BLaER1 (cell line): Measurements from ENCODE around the gene ITPRIPL1.
"Not testable (repeated sequence)": the region's sequence is repeated elsewhere in the genome, so short reads cannot be mapped to it uniquely, and the experiment has no call there.

Experiments used
- H3K27ac ChIP-seq: shearing (Covaris generic); formaldehyde crosslinking; 2 replicates; pipeline ENCODE4 v1.8.1; 2022
- H3K27me3 ChIP-seq: shearing (Covaris generic); formaldehyde crosslinking; 2 replicates; pipeline ENCODE4 v1.8.1; 2022
- H3K36me3 ChIP-seq: shearing (Covaris generic); formaldehyde crosslinking; 2 replicates; pipeline ENCODE4 v1.8.1; 2022
- H3K4me1 ChIP-seq: shearing (Covaris generic); formaldehyde crosslinking; 2 replicates; pipeline ENCODE4 v1.8.1; 2022
- H3K4me2 ChIP-seq: shearing (Covaris generic); formaldehyde crosslinking; 2 replicates; pipeline ENCODE4 v1.8.1; 2022
- H3K4me3 ChIP-seq: shearing (Covaris generic); formaldehyde crosslinking; 2 replicates; pipeline ENCODE4 v1.8.1; 2022
- H3K9ac ChIP-seq: shearing (Covaris generic); formaldehyde crosslinking; 2 replicates; pipeline ENCODE4 v1.8.1; 2022
- H3K9me3 ChIP-seq: shearing (Covaris generic); formaldehyde crosslinking; 2 replicates; pipeline ENCODE4 v1.8.1; 2022
- H4K20me1 ChIP-seq: shearing (Covaris generic); formaldehyde crosslinking; 2 replicates; pipeline ENCODE4 v1.8.1; 2022
- Cebpa-rat ChIP-seq: shearing (Covaris generic); IDR thresholded peaks from 2 replicates; pipeline ENCODE4 v1.8.1; 2022

The ITPRIPL1 gene, protein sequence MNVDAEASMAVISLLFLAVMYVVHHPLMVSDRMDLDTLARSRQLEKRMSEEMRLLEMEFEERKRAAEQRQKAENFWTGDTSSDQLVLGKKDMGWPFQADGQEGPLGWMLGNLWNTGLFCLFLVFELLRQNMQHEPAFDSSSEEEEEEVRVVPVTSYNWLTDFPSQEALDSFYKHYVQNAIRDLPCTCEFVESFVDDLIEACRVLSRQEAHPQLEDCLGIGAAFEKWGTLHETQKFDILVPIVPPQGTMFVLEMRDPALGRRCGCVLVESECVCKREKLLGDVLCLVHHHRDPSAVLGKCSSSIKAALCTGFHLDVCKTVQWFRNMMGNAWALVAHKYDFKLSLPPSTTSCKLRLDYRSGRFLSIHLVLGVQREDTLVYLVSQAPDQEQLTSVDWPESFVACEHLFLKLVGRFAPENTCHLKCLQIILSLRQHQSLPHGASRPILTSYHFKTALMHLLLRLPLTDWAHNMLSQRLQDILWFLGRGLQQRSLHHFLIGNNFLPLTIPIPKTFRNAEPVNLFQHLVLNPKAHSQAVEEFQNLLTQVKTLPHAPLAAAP

DNA sequence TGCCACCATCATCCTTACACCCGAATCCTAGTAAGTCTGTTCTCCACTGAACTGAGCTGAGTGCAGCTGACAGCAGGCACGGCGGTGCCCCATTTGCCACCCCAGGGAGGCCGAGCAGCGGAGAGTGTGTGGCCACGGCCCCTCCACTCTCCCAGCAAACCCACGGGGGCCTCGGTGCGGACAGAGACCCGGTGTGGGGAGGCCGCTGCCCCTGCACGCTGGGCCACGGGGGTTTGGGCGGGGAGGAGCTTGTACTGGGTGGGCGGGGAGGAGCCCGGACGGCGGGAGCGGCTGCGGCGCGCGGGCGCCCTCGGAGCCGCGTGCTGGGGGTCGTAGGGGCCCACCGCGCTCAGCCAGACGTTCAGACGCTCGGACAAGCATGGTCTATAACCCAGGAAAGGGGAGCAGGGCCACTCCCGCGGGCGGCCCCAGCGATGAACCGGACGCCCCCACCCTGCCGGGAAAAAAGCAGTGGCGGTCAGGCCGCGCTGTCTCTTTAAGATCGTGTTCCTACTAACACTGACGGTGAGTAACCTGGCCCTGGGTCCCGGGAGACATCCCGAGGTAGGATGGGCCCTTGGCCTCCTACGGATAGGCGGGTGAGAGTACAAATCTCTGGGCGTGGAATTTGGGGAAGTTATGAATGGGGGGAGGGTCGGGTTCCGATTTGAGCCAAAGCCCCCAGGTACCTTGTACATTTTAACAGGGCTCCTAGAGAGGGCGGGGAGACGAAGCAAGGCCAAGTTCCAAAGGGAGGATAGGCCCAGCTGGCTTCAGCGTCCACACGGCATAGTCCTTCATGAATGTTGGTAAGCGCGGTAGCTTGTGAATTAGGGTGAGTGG lies at the start of gene ITPRIPL1:
ITPRIPL1 (plus strand) TSS at position 277 of the 843 bp plus-strand sequence; CDS start at position 800, 523 bp downstream.
- Histone ChIP-seq H3K9me3 (no peaks in the 10 kb centered on the region), H3K4me1 (peaks cover 69% of the 10 kb centered on the region), H3K27me3 (no peaks in the 10 kb centered on the region), H3K27ac (peak within 1 kb of the TSS; percentile 89), H3K36me3 (peaks cover 33% of the 10 kb centered on the region), H3K4me2 (peak within 1 kb of the TSS; percentile 89), H3K4me3 (peak within 1 kb of the TSS; percentile 88), H4K20me1 (peaks cover 26% of the 10 kb centered on the region; the same call in 1 of the 2 replicates), H3K9ac (peak within 1 kb of the TSS; percentile 92)
- no peak for TF ChIP-seq Cebpa-rat

DNA sequence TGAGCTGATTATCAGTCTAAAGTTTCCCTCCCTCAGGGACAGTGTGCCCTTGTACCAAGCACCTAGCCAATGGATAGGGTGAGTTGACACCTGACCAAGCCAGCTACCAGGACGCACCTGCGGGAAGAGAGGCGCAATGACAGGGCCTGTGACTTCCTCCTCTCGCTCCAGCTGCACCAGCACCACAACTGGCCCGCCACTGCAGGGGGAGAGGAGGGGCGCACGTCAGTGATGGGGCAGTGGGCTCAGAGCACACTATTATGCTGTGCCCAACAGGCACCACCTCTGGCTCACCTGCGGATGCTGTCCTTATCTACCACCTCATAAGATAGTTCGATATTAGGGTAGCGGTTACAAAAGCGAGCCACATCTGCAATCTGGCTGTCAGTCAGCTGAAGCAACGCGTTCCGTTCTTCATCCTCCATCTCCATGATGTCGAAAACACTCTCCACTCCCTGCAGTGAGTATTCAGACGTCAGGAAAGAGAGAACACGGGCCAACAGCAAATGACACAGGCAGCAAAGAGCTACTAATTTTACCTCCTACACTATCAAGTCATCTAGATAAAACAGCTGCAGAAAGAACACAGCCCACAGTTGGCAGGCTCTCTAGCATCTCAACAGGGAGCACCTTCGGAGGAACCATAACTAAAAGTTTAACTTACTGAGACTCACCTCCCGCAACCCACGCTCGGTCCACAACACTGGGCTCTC lies 48.2 kb upstream of the ITPRIPL1 start:
- H3K27me3 ChIP-seq: no peaks in the 10 kb centered on the region
- H3K36me3 ChIP-seq: peaks cover 99% of the 10 kb centered on the region
- no peaks in the 10 kb centered on the region for H3K4me1 ChIP-seq
- no peak overlapping the region for H3K4me3 ChIP-seq
- no peak overlapping the region for H3K9ac ChIP-seq
- TF ChIP-seq Cebpa-rat: no peak
- H3K27ac ChIP-seq: no peak overlapping the region
- H3K4me2 ChIP-seq: no peak overlapping the region
- peaks cover 64% of the 10 kb centered on the region for H4K20me1 ChIP-seq
- H3K9me3 ChIP-seq: no peaks in the 10 kb centered on the region

DNA sequence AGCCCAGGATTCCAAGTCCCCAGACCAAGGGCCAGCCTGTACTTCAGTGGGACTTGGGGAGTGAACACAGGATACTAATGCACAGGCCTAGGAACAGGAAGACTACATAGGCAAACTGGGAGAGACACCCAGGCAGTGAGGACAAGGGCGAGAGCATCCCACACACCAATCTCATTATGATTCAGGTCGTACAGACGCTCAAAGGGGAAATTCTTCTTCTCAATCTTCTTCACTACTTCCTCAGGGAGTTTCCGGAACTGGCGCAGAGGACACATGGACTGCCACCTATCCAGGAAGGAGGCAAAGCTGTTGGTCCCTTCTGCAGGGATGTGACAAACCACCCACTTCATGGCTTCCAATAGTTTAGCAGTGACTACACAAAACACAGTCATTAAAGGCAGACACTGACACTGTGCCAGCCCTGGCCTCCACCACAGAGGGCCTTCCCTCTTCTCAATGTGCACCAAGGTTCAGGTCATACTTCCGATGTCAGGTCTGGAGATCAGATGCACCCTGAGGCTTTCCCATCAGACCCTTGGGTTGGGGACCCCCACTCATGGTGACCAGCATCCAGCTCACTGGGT lies 37.8 kb upstream of the ITPRIPL1 start:
- TF ChIP-seq Cebpa-rat: no peak
- Histone ChIP-seq H3K36me3 (peaks cover 100% of the 10 kb centered on the region), H4K20me1 (peaks cover 41% of the 10 kb centered on the region; the same call in 1 of the 2 replicates)

DNA sequence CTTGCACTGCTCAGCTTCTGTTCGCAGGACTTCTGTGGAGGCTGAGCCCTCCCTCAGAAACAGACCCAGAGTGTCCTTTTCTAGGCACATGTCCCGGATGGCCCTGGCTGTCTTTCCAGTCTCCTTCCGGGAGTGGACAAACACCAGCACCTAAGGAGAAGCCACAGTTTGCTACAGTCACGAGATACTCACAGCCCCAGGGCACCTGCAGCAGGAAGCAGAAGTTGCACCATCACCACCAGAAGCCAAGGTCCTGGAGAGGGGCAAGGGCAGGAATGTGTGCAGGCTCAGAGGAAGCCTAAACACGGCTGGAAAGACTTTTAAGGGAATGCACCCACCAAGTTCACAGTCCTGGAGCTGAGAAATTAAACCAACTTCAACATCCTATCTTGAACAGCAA lies 33.4 kb upstream of the ITPRIPL1 start:
- no peaks in the 10 kb centered on the region for H3K9me3 ChIP-seq
- H3K4me2 ChIP-seq: no peak overlapping the region
- no peak overlapping the region for H3K27ac ChIP-seq
- peaks cover 51% of the 10 kb centered on the region for H4K20me1 ChIP-seq
- no peak overlapping the region for H3K9ac ChIP-seq
- no peaks in the 10 kb centered on the region for H3K27me3 ChIP-seq
- TF ChIP-seq Cebpa-rat: no peak
- no peak overlapping the region for H3K4me3 ChIP-seq
- H3K4me1 ChIP-seq: no peaks in the 10 kb centered on the region
- peaks cover 100% of the 10 kb centered on the region for H3K36me3 ChIP-seq

More for the DNA sequence above, 37.8 kb upstream of the ITPRIPL1 start:
- no peaks in the 10 kb centered on the region for H3K4me1 ChIP-seq
- H3K9me3 ChIP-seq: no peaks in the 10 kb centered on the region
- no peak overlapping the region for H3K4me3 ChIP-seq
- H3K27ac ChIP-seq: no peak overlapping the region
- H3K9ac ChIP-seq: no peak overlapping the region
- H3K4me2 ChIP-seq: no peak overlapping the region
- H3K27me3 ChIP-seq: no peaks in the 10 kb centered on the region

DNA sequence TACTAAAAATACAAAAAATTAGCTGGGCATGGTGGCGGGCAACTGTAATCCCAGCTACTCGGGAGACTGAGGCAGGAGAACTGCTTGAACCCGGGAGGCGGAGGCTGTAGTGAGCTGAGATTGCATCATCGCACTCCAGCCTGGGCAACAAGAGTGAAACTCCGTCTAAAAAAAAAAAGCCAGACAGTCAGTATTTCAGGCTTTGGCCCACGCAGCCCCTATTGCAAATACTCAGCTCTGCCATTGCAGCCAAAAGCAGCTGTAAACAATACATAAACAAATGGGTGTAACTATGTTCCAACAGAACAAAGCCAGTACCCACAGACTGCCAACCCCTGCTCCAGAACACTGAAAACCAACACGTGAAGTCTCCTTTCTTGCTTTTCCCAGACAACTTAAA lies 30.8 kb upstream of the ITPRIPL1 start:
- H3K27me3 ChIP-seq, H3K9ac ChIP-seq, H3K9me3 ChIP-seq, H3K27ac ChIP-seq, H3K4me1 ChIP-seq, H3K4me2 ChIP-seq, H3K4me3 ChIP-seq: not testable (repeated sequence)
- H4K20me1 ChIP-seq: peaks cover 58% of the 10 kb centered on the region
- H3K36me3 ChIP-seq: peaks cover 100% of the 10 kb centered on the region

DNA sequence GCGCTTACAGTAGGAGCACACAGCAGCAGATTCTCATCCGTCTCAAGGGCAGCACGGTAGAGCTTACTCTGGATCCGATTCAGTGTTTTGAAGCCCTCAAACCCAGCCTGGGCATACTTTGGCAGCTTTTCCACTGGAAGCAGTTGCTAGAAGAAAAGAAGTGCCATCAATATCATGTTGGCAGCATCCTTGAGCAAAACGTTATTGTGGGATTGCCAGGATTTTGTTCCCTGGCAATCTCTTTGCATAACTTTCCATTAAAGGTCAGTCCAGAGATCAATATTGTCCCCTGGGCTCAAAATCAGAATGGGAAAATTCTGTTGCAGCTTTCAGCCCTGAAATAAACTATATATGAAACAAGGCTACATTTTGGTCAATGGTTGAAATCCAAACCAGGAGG lies 28.2 kb upstream of the ITPRIPL1 start:
- H3K27me3 ChIP-seq: no peaks in the 10 kb centered on the region
- no peak overlapping the region for H3K27ac ChIP-seq
- no peaks in the 10 kb centered on the region for H3K4me1 ChIP-seq
- H3K9me3 ChIP-seq: no peaks in the 10 kb centered on the region
- H3K4me2 ChIP-seq: no peak overlapping the region
- H4K20me1 ChIP-seq: peaks cover 80% of the 10 kb centered on the region
- H3K36me3 ChIP-seq: peaks cover 100% of the 10 kb centered on the region
- no peak for TF ChIP-seq Cebpa-rat
- no peak overlapping the region for H3K9ac ChIP-seq
- H3K4me3 ChIP-seq: no peak overlapping the region

DNA sequence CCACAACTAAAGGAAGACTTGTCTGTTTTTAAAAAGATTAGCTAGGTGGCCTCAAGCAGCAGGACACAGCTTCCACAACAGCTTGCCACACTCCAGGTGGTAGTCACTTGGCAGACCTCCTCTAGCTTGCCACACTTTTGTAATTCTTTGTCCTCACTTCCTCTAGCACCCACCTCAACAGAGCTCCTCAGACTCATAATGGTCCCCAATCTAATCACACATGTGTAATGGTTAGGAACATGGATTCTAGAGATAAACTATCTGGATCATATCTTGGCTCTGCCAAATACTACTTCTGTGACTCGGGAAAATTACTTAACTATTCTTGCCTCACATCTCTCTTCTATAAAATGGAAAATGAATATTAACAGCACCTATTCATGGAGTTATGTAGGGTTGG lies 23.3 kb upstream of the ITPRIPL1 start:
- Histone ChIP-seq H4K20me1 (peaks cover 77% of the 10 kb centered on the region), H3K9me3 (no peaks in the 10 kb centered on the region), H3K27ac (no peak overlapping the region), H3K4me3 (no peak overlapping the region), H3K4me1 (peaks cover 33% of the 10 kb centered on the region), H3K4me2 (no peak overlapping the region), H3K27me3 (no peaks in the 10 kb centered on the region), H3K9ac (no peak overlapping the region), H3K36me3 (peaks cover 84% of the 10 kb centered on the region)
- no peak for TF ChIP-seq Cebpa-rat

DNA sequence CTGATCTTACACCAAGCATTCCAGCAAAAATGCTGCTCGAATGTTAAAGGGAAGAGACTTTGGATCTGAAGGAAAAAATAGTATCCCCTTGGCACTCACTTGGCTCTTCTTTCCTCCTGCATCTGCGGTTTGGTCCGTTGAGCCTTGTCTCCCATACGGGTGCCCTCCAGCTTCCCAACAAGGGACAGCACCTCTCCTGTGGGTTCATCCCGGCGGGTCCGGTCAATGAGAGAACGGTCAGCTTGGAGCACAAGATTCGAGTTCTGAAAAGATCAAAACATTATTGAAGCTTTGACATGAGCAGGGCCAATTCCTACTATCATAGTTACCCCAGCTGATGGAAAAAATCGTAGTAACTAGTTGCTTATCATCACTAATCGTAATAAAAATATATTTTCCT lies 20.5 kb upstream of the ITPRIPL1 start:
- peak overlapping the region; percentile 89 for H3K27ac ChIP-seq

More for the DNA sequence above, 20.5 kb upstream of the ITPRIPL1 start:
- H4K20me1 ChIP-seq: peaks cover 51% of the 10 kb centered on the region
- H3K27me3 ChIP-seq: no peaks in the 10 kb centered on the region
- peak overlapping the region; percentile 78 for H3K4me3 ChIP-seq
- H3K9me3 ChIP-seq: no peaks in the 10 kb centered on the region
- TF ChIP-seq Cebpa-rat: no peak
- peak overlapping the region; percentile 91 for H3K4me2 ChIP-seq
- H3K9ac ChIP-seq: peak overlapping the region; percentile 88
- peaks cover 77% of the 10 kb centered on the region for H3K36me3 ChIP-seq
- H3K4me1 ChIP-seq: peaks cover 45% of the 10 kb centered on the region
